Measurements from ENCODE around the gene TRAPPC12.

Gene TRAPPC12

DNA sequence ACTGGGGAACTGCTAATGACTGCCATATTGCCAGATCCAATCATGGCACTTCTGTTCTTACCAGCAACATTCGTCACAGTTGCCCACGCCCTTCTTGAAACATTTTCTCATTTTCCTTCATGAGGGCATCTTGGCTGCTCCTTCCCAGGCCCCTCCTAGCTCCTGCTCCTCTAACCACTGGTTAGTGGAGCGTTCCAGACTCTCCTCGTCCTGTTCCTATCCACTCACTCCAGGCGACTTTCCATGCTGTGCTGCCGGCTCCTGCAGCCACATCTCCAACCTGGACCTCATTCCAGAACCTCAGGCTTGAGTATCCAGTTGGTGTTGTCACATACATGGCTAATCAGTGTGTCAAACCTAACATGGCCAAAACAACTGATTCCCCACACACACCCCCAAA, 141.1 kb downstream of the TRAPPC12 start:
- Histone ChIP-seq H3K36me3 (peaks cover 19% of the 10 kb centered on the region), H3K9ac (no peak overlapping the region), H3K27ac (no peak overlapping the region), H3K27me3 (no peaks in the 10 kb centered on the region), H3K4me2 (peak overlapping the region; percentile 91), H3K4me1 (peaks cover 33% of the 10 kb centered on the region), H4K20me1 (no peaks in the 10 kb centered on the region), H3K4me3 (peak overlapping the region; percentile 79; the same call in 1 of the 2 replicates), H3K9me3 (peaks cover 15% of the 10 kb centered on the region)
- TF ChIP-seq Cebpa-rat (IDR thresholded peaks at IDR 0.05) = no peak

- H4K20me1 ChIP-seq = no peaks in the 10 kb centered on the region
- TF ChIP-seq Cebpa-rat (IDR thresholded peaks at IDR 0.05) = no peak
- H3K4me1 ChIP-seq = peaks cover 26% of the 10 kb centered on the region
- H3K27me3 ChIP-seq = no peaks in the 10 kb centered on the region
- H3K4me2 ChIP-seq = no peak overlapping the region
- H3K9me3 ChIP-seq = no peaks in the 10 kb centered on the region
- H3K4me3 ChIP-seq = no peak overlapping the region
- no peak overlapping the region for H3K9ac ChIP-seq
- no peak overlapping the region for H3K27ac ChIP-seq
- H3K36me3 ChIP-seq = no peaks in the 10 kb centered on the region
These were observed 143.5 kb downstream of the TRAPPC12 start for GRCh38 chr2:3522961-3523421.

DNA sequence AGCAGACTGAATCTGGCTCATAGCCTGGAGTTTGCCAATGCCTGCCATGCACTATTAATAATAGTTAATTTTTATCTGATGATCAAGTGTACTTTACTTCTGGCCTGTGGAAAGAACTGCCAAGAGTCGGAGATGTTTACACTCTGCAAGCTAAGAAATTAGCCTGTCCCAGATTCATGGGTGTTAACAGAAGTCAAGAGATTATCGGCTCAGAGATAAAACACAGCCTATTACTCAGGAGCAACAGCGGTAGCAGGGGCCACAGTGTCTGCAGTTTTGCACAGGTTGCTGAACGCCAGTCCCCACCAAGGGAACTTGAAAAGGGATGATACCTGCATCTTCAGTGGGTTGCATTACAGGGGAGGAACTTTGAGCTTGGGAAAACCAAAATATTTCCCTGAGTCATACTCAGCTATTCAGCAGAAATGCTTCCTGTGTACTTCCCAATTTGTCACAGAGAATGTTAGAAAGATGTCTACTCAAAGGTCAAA, 144.1 kb downstream of the TRAPPC12 start:
- no peaks in the 10 kb centered on the region for H4K20me1 ChIP-seq
- no peak for TF ChIP-seq Cebpa-rat (IDR thresholded peaks at IDR 0.05)
- H3K9me3 ChIP-seq = no peaks in the 10 kb centered on the region
- no peak overlapping the region for H3K9ac ChIP-seq
- H3K36me3 ChIP-seq = no peaks in the 10 kb centered on the region
- H3K27ac ChIP-seq = no peak overlapping the region
- H3K4me3 ChIP-seq = no peak overlapping the region
- H3K4me2 ChIP-seq = no peak overlapping the region
- H3K4me1 ChIP-seq = peaks cover 23% of the 10 kb centered on the region
- no peaks in the 10 kb centered on the region for H3K27me3 ChIP-seq

DNA sequence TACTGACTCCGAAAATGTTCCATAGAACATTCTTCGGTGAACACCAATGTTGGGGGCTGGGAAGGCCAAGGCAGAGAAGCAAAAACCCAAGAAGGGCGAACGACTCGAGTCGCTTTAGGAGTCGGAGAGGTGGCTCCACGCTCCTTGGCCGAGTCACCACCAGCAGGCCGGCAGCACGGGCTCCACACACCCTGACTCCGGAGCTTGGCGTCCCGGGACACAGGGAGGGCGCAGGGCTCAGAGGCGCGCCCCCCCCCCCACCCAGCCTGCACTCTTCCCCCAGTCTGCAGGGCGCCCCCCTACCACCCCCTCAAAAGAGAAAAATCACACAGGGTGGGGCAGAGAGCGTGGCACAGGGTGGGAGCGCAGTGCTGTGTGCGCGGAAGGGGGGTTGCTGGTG, 147.4 kb downstream of the TRAPPC12 start:
- no peak overlapping the region for H3K4me2 ChIP-seq

DNA sequence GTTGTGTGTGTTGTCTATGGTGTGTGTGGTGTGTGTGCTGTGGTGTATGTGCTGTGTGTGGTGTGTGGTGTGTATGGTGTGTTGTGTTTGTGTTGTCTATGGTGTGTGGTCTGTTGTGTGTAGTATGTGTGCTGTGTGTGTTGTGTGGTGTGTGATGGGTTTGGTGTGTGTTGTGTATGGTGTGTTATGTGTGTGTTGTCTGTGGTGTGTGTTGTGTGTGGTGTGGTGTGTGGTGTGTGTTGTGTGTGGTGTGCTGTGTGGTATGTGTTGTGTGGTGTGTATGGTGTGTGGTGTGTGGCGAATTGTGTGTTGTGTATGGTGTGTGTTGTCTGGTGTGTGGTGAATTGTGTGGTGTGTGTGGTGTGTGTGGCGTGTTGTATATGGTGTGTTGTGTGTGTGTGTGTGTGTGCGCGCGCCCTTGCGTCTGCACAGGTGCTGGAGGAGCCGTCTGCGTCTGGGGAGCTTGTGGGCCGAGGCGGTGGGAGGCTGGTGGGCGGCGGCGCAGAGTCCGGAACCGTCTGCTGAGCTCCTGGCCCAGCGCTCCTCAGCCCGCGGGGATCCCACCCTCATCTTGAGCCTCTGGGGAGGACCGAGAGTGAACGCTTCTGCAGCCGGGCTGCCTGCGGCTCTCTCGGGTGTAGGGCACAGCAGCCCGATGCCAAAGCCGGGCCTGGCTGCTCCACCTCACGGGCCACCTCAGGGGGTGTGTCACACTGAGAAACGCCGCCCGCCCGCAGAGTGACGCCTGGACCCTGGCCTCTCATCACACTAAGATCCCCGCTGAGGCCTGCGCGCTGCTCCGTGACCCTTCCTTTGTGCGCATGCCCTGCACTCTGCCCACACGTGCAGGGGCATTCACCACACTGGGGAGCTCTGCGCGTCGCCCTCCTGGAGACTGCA, 148.6 kb downstream of the TRAPPC12 start:
- no peak for TF ChIP-seq Cebpa-rat (IDR thresholded peaks at IDR 0.05)
- 0 out of 2 replicates have a peak, but pooled peaks cover 3% of the 10 kb centered on the region for H3K4me1 ChIP-seq
- no peaks in the 10 kb centered on the region for H3K27me3 ChIP-seq
- H3K4me2 ChIP-seq = no peak overlapping the region
- no peak overlapping the region for H3K27ac ChIP-seq
- H3K4me3 ChIP-seq = no peak overlapping the region
- no peaks in the 10 kb centered on the region for H3K9me3 ChIP-seq
- H3K36me3 ChIP-seq = peaks cover 3% of the 10 kb centered on the region
- H3K9ac ChIP-seq = no peak overlapping the region
- H4K20me1 ChIP-seq = no peaks in the 10 kb centered on the region

More for the DNA sequence above, 147.4 kb downstream of the TRAPPC12 start:
- H3K9ac ChIP-seq = no peak overlapping the region
- H3K4me1 ChIP-seq = 0 out of 2 replicates have a peak, but pooled peaks cover 3% of the 10 kb centered on the region
- no peaks in the 10 kb centered on the region for H3K27me3 ChIP-seq
- H3K36me3 ChIP-seq = no peaks in the 10 kb centered on the region
- no peak overlapping the region for H3K27ac ChIP-seq
- H3K9me3 ChIP-seq = no peaks in the 10 kb centered on the region
- no peaks in the 10 kb centered on the region for H4K20me1 ChIP-seq
- no peak for TF ChIP-seq Cebpa-rat (IDR thresholded peaks at IDR 0.05)
- no peak overlapping the region for H3K4me3 ChIP-seq
